Neural progenitor cell (in vitro differentiated cells): ENCODE measurements around the gene GALK2. TPM values are rescaled to one million over a fixed set of nuclear protein-coding genes. Genes with fewer than 3 reads are reported as not detected.

Experiments
- DNase-seq: peaks from one replicate; pipeline ENCODE4 v3.0.0-alpha.2; 2016; ENCODE audit warnings: low spot score
- H2AFZ ChIP-seq: fragments of 200-600 bp; sonication (generic); replicated peaks from 2 replicates; pipeline ENCODE4 v1.6.1; 2016; ENCODE audit warnings: antibody characterized with exemption
- H3F3A ChIP-seq: fragments of 200-600 bp; sonication (generic); 2 replicates; pipeline ENCODE4 v1.6.1; 2016; ENCODE audit warnings: antibody characterized with exemption, low read depth
- H3K27ac ChIP-seq: fragments of 200-600 bp; sonication (generic); 2 replicates; pipeline ENCODE4 v1.5.1; 2016; ENCODE audit warnings: mild to moderate bottlenecking
- H3K27me3 ChIP-seq: fragments of 200-600 bp; sonication (generic); 2 replicates; pipeline ENCODE4 v1.6.1; 2016; ENCODE audit warnings: mild to moderate bottlenecking, moderate library complexity
- H3K36me3 ChIP-seq: fragments of 200-600 bp; sonication (generic); 2 replicates; pipeline ENCODE4 v1.5.1; 2016
- H3K4me1 ChIP-seq: fragments of 200-600 bp; sonication (generic); 2 replicates; pipeline ENCODE4 v1.6.1; 2016; ENCODE audit warnings: mixed run types
- H3K4me2 ChIP-seq: fragments of 200-600 bp; sonication (generic); 2 replicates; pipeline ENCODE4 v1.6.1; 2016
- H3K4me3 ChIP-seq: fragments of 200-600 bp; sonication (generic); 2 replicates; pipeline ENCODE4 v1.5.1; 2016
- H3K79me2 ChIP-seq: fragments of 200-600 bp; sonication (generic); 2 replicates; pipeline ENCODE4 v1.6.1; 2016; ENCODE audit warnings: low read depth
- H3K9ac ChIP-seq: fragments of 200-600 bp; sonication (generic); 2 replicates; pipeline ENCODE4 v1.6.1; 2016
- H3K9me3 ChIP-seq: fragments of 200-600 bp; sonication (generic); 2 replicates; pipeline ENCODE4 v1.5.1; 2016; ENCODE audit warnings: low read depth
- H4K20me1 ChIP-seq: fragments of 200-600 bp; sonication (generic); 2 replicates; pipeline ENCODE4 v1.6.1; 2016; ENCODE audit warnings: low read depth
- H3K27ac Mint-ChIP-seq: 3 replicates; pipeline ENCODE4 v1.8.0; 2021; ENCODE audit warnings: mixed read lengths
- H3K27me3 Mint-ChIP-seq: 2 replicates; pipeline ENCODE4 v1.8.0; 2022; ENCODE audit warnings: low read depth, mild to moderate bottlenecking, inconsistent platforms, moderate library complexity, mixed read lengths; ENCODE audit not compliant: insufficient read depth
- H3K36me3 Mint-ChIP-seq: 3 replicates; pipeline ENCODE4 v1.8.0; 2021; ENCODE audit warnings: mixed read lengths
- H3K4me1 Mint-ChIP-seq: 3 replicates; pipeline ENCODE4 v1.8.0; 2021; ENCODE audit warnings: mixed read lengths
- H3K4me3 Mint-ChIP-seq: 3 replicates; pipeline ENCODE4 v1.8.0; 2021; ENCODE audit warnings: mild to moderate bottlenecking, moderate library complexity, mixed read lengths
- H3K9me3 Mint-ChIP-seq: 3 replicates; pipeline ENCODE4 v1.8.0; 2020; ENCODE audit warnings: mixed read lengths
- EZH2 ChIP-seq: fragments of 200-600 bp; sonication (generic); IDR thresholded peaks from 2 replicates; pipeline ENCODE4 v1.6.1; 2017; ENCODE audit warnings: antibody characterized with exemption, mild to moderate bottlenecking, moderate library complexity
- EZH2phosphoT487 ChIP-seq: fragments of 200-600 bp; sonication (generic); IDR thresholded peaks from 2 replicates; pipeline ENCODE4 v1.6.1; 2017; ENCODE audit warnings: antibody characterized with exemption
- total RNA-seq: library from RNA; depleted of rRNA; stranded (reverse); fragments of >200 nt; gene quantifications from 2 replicates; pipeline ENCODE4 v1.2.3, GENCODE V29; 2015; ENCODE audit warnings: low replicate concordance
- TF ChIP-seq, protein P1 (sequence below): fragments of 200-600 bp; sonication (generic); IDR thresholded peaks from 2 replicates; pipeline ENCODE4 v1.5.1; 2017; ENCODE audit warnings: antibody characterized with exemption, mild to moderate bottlenecking

Gene GALK2
- total RNA-seq, 1 donor from 2014 or later, result 19.0 TPM

DNA sequence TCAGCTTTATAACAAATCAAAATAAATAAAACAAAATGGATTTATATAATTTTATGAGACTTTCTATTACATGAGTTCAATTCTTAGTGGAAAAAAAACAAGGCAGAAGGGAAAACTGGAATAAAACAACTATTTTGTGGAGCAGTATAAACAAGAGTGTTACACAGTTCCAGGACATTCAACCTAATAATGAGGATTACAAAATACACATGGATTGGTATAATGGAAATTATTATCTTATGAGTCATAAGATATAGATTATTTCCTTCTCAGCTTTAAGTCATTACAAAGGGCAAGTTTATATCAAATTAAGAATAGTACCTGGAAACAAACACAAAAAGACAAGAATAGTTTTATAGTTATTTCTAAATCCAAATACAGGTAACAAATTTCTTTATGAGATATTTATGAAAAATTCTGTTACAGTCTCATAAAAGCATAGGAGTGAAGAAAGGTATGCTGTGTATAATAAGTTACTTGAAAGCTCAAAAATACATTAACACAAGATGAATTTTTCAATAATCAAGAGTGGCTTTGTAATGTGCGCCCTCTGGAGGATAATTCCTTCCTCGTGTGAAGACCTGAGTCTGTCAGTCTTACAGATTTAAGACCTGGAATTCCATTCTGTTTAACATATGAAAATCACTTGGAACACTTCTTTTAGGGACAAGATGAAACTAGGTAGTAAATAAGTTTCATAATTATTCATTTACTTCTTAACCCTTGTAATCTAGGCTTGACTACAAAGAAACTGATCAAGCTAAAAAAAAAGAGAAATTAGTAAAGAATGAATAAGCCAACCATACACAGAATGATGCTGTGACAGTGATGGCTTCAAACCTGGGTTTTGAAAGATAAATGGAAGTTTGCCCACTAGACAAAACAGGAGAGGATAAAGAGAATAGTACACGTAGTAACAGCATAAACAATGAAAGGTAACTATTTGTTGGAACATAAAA, 24.1 kb upstream of the GALK2 start:
- no peak overlapping the region for H3K9ac ChIP-seq
- no peak overlapping the region for H2AFZ ChIP-seq
- peaks cover 11% of the 10 kb centered on the region for H3K36me3 ChIP-seq
- H3K9me3 ChIP-seq, result no peaks in the 10 kb centered on the region
- H3K27ac ChIP-seq, result peak overlapping the region; percentile 69
- Mint-ChIP-seq H3K27ac (no peak overlapping the region), H3K36me3 (peaks cover 11% of the 10 kb centered on the region), H3K27me3 (no peaks in the 10 kb centered on the region), H3K9me3 (no peaks in the 10 kb centered on the region), H3K4me1 (no peaks in the 10 kb centered on the region), H3K4me3 (no peak overlapping the region)
- no peak overlapping the region for H3K4me2 ChIP-seq
- H4K20me1 ChIP-seq, result peaks cover 44% of the 10 kb centered on the region
- DNase-seq, result peak; percentile 61
- H3K4me1 ChIP-seq, result no peaks in the 10 kb centered on the region
- no peak overlapping the region for H3K4me3 ChIP-seq
- peaks cover 14% of the 10 kb centered on the region for H3F3A ChIP-seq
- H3K27me3 ChIP-seq, result no peaks in the 10 kb centered on the region
- H3K79me2 ChIP-seq, result peaks cover 85% of the 10 kb centered on the region
- TF ChIP-seq EZH2, result no peak
- TF ChIP-seq, protein P1, sequence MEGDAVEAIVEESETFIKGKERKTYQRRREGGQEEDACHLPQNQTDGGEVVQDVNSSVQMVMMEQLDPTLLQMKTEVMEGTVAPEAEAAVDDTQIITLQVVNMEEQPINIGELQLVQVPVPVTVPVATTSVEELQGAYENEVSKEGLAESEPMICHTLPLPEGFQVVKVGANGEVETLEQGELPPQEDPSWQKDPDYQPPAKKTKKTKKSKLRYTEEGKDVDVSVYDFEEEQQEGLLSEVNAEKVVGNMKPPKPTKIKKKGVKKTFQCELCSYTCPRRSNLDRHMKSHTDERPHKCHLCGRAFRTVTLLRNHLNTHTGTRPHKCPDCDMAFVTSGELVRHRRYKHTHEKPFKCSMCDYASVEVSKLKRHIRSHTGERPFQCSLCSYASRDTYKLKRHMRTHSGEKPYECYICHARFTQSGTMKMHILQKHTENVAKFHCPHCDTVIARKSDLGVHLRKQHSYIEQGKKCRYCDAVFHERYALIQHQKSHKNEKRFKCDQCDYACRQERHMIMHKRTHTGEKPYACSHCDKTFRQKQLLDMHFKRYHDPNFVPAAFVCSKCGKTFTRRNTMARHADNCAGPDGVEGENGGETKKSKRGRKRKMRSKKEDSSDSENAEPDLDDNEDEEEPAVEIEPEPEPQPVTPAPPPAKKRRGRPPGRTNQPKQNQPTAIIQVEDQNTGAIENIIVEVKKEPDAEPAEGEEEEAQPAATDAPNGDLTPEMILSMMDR, result peak; percentile 88

DNA sequence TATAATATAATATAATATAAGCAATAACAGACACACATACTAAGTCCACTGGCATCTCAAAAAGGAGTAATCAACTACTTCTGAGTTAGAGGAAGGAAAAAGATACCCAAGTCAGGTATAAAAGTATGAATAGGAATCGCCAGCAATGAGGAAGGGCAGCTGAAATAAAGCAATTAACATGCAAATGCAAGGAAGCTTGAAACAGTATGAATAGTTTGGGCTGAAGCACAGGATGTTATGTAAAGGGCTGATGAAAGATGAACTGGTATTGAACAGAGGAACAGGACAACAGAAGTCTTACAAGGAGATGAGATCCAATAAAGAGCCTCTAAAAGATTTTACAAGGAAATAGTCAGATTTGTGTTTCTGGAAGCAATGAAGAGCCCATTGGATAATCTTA, 21.7 kb upstream of the GALK2 start:
- no peak overlapping the region for H3K4me3 Mint-ChIP-seq
- Histone ChIP-seq H2AFZ (no peak overlapping the region), H3K4me3 (no peak overlapping the region), H3K4me2 (no peak overlapping the region), H3K9me3 (no peaks in the 10 kb centered on the region), H3K27ac (no peak overlapping the region), H3K27me3 (no peaks in the 10 kb centered on the region), H3F3A (peaks cover 14% of the 10 kb centered on the region), H3K79me2 (peaks cover 96% of the 10 kb centered on the region), H3K36me3 (peaks cover 11% of the 10 kb centered on the region), H3K4me1 (no peaks in the 10 kb centered on the region), H3K9ac (no peak overlapping the region), H4K20me1 (peaks cover 47% of the 10 kb centered on the region)
- TF ChIP-seq, protein P1, result no peak
- TF ChIP-seq EZH2phosphoT487 (no peak), EZH2 (no peak)
- no peaks in the 10 kb centered on the region for H3K27me3 Mint-ChIP-seq
- no peak overlapping the region for H3K27ac Mint-ChIP-seq
- no peaks in the 10 kb centered on the region for H3K9me3 Mint-ChIP-seq
- no peak for DNase-seq
- H3K36me3 Mint-ChIP-seq, result peaks cover 2% of the 10 kb centered on the region
- H3K4me1 Mint-ChIP-seq, result no peaks in the 10 kb centered on the region

DNA sequence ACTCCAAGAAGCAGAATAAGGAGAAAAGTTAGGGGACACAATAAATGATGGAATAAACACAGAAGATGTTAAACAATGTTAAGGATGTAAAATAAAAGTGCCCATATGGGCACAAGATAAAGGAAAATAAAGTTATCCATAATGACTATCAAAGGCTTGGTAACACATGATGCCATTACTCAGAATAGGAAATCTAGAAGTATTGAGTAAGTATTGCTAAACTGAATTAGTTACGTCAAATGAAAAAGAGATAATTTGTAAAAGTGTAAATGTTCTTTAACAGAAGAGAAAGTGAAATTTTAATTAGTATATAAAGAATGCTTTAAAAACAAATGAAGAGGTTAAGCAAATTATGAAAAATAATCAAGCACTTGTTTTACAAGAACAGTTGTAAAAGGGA, 21.3 kb upstream of the GALK2 start:
- Histone ChIP-seq H3F3A (peaks cover 14% of the 10 kb centered on the region), H2AFZ (no peak overlapping the region), H3K36me3 (peaks cover 11% of the 10 kb centered on the region), H3K27me3 (no peaks in the 10 kb centered on the region), H3K9me3 (no peaks in the 10 kb centered on the region), H3K27ac (no peak overlapping the region), H3K4me2 (no peak overlapping the region), H3K79me2 (peaks cover 98% of the 10 kb centered on the region), H4K20me1 (peaks cover 51% of the 10 kb centered on the region), H3K9ac (no peak overlapping the region), H3K4me1 (peaks cover 2% of the 10 kb centered on the region), H3K4me3 (no peak overlapping the region)
- DNase-seq, result no peak
- no peaks in the 10 kb centered on the region for H3K27me3 Mint-ChIP-seq
- H3K4me3 Mint-ChIP-seq, result no peak overlapping the region
- H3K36me3 Mint-ChIP-seq, result no peaks in the 10 kb centered on the region
- no peak for TF ChIP-seq EZH2phosphoT487
- TF ChIP-seq, protein P1, result no peak
- TF ChIP-seq EZH2, result no peak
- H3K4me1 Mint-ChIP-seq, result peaks cover 2% of the 10 kb centered on the region
- no peaks in the 10 kb centered on the region for H3K9me3 Mint-ChIP-seq
- no peak overlapping the region for H3K27ac Mint-ChIP-seq
